HPDE6-E6E7 (cell line): ENCODE results near the gene SAA4.
"Not testable (repeated sequence)": the region's sequence is repeated elsewhere in the genome, so short reads cannot be mapped to it uniquely, and the experiment has no call there.

Experiments used
- DNase-seq: peaks from one replicate; pipeline ENCODE4 v3.0.0; 2011; ENCODE audit warnings: missing footprints; ENCODE audit errors: extremely low spot score

SAA4 gene

GRCh38 chr11:18247191-18247581 lies 10.6 kb upstream of the SAA4 start:
- DNase-seq = not testable (repeated sequence)

DNA sequence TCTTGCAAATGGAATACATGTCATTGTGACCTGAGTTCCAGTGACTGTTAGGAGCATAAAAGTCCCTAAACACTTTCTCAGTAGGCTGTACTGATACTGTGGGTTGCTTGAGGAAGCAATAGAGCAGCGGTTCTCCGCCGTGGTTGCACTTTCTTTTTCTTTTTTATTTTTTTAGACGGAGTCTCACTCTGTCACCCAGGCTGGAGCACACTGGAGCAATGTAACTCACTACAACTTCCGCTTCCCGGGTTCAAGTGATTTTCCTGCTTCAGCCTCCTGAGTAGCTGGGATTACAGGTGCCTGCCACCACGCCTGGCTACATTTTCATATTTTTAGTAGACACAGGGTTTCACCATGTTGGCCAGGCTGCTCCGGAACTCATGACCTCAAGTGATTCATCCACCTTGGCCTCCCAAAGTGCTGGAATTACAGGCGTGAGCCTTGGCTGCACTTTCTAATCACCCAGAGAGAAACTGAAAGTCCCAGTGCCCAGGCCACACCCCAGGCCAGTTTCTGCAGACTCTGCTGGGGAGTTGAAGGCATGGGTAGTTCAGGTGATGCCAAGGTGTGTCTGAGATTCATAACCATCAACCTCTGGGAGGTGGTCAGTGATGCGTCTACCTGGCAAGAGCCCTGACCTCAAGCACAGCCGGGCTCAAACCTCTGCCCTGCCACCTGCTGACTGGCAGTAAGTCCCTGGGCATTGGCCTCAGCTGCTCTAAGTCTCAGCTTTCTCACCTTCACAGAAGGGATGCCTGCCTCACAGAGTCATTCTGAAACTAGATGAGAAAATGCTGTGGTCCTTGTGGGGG lies 10.0 kb upstream of the SAA4 start:
- not testable (repeated sequence) for DNase-seq

- no peak for DNase-seq
These were observed 8.8 kb upstream of the SAA4 start for GRCh38 chr11:18245396-18245795.

GRCh38 chr11:18243783-18244362 lies 7.3 kb upstream of the SAA4 start:
- peak; percentile 16 for DNase-seq

- no peak for DNase-seq
These were observed 3.1 kb upstream of the SAA4 start for GRCh38 chr11:18239655-18240054.

DNA sequence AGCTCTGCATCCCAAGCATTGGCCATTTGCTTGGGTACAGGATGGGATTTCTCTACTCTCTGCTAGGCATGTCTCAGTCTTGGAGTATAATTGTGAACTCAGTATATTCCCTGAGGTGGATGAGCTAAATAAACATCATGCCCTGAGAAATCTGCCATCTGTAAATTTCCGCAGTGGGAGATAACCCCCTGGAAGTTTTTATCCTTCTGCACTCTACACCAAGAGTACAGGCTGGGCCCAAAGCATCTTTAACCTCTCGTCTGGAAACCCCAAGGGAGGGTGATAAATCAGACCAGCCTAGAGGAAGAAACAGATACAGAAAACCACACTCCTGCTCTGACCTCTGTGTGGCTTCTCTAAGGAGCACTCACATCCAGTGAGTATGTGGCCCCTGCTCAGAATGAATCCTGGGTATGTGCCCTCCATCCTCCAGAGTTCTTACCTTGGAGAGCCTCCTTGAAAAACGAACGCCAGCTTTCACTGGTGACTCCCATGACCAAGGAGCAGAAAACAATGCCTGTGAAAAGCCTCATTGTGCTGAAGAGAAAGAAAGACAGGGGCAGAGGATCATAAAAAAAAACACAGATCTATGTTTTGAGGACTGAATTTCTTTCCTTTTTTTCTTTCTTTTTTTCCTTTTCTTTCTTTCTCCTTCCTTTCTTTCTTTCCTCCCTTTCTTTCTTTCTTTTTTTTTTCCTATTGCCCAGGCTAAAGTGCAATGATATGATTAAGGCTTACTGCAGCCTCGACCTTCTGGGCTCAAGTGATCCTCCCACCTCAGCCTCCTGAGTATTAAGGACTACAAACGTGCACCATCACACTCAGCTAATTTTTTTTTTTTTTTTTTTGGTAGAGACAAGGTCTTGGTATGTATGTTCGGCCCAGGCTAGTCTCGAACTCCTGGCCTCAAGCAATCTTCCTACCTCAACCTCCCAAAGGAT lies 938 bp downstream of the SAA4 start:
- DNase-seq = no peak

DNA sequence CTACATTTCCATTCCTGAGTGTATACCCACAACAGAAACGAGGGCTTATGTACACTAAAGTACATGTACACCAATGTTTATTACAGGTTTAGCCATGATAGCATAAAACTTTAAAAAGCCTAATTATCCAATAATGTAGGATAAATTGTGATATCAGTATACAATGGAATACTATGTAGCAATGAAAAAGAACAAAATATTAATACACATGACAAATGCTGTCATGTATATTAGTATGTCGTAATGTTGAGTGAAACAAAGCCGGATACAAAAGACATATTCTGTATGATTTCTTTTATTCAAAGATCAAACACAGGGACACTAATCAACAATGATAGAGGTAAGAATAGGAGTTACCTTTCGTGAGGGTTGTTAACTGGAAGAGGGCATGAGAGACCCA lies 2.7 kb downstream of the SAA4 start:
- DNase-seq = no peak

DNA sequence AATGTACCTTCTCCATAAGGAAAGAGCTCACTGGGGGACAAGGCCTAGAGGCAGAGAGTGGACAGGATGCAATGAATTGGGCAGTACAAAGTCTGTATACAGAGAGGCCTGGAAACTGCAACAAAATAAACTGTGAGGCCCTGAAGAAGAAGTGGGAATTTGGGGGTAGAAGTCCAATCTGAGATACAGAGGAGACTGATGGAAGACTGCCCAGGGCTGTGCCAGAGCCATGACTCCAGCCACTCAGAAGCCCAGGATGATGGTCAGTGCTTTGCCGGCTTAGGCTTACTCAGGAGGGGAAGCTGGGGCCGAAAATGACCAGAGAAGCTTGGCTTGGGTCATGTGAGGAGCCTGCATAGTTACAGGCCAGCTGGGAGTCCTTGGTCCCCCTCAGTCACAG lies 5.7 kb downstream of the SAA4 start:
- DNase-seq = no peak

GRCh38 chr11:18229501-18229900 lies 7.1 kb downstream of the SAA4 start:
- DNase-seq = no peak

GRCh38 chr11:18225913-18226312 lies 10.7 kb downstream of the SAA4 start:
- DNase-seq = no peak

DNA sequence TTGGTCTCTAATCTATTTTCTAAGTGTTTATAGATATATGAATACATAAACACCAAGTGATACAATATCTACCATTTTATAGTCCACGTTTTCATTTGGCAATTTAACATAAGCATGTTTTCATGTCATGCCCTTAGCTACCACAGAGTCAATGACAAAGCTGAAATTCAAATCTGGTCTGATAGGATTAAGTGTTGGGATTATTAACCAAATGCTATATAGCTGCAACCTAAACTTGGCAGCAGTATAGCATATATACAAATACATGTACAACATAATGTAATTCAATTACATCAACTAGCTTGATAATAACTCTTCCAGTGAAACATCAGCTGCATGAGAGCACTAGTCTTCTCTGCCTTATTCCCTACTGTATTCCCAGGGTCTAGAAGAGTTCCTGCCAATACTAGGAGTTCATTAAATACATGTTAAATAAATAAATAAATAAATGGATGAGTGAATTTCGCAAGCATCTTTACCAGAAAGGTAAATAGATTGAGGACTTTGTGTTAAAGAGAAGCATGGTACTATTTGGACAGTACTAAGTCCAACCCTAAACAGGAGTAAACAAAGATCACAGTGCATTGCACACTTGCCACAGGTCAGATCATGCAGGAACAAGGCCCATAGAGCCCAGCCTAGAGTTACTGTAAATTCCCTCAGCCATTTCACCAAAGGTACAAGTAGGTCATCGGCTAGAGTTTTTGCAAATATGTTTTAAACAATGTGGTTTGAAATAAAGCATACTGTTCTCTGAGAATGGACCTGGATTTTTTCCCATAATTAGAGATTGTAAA lies 12.8 kb downstream of the SAA4 start:
- DNase-seq = no peak

DNA sequence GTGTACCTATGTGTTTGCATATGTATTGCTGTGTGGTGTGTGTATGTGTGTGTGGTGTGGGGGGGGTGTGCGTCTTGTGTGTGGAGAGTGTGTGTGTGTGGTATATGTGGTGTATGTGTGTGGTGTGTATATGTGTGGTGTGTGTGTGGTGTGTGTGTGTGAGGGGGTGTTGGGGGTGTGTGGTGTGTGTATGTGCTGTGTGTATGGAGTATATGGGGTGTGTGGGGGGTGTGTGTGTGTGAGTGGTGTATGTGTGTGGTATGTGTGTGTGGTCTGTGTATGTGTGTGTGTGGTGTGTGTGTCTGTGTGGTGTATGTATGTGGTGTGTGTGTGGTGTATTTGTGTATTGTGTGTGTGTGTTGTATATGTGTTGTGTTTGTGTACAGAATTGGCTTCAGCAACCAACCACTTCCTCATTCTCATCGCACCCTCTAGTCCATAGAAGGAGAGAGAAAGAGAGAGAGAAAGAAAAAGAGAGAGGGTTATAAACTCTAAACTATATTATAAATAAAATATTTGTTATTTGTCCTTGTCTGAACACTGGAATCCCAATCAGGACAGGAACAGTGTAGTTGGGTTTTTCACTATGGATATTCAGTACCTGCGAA lies 13.7 kb downstream of the SAA4 start:
- no peak for DNase-seq

DNA sequence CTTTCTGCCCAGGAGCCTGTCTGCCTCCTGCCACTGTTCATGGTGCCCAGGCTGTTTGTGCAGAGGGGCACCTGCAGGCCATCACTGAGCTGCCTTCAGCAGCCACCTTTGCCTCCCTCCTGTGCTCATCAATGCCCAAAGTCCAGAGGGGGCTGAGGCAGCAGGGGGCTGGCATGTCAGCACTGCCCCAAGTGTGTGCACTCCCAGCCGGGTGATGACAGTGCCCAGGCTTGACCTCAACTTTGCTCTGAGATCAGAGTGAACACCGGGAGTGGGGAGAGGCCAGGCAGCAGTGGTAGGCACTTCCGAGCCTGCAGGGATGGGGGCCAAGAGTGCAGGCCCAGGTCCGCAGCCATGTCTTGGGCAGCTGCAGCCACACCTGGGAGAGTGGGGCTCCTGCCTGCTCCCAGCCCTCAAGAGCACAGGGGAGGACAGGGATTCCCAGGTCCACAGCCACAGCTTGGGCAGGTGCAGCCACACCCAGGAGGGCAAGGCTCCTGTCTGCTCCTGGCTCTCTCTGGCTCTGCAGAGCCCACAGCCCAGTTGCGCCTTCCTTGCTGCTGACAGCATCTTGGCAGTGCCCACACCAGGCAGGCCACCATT lies 15.2 kb downstream of the SAA4 start:
- no peak for DNase-seq

DNA sequence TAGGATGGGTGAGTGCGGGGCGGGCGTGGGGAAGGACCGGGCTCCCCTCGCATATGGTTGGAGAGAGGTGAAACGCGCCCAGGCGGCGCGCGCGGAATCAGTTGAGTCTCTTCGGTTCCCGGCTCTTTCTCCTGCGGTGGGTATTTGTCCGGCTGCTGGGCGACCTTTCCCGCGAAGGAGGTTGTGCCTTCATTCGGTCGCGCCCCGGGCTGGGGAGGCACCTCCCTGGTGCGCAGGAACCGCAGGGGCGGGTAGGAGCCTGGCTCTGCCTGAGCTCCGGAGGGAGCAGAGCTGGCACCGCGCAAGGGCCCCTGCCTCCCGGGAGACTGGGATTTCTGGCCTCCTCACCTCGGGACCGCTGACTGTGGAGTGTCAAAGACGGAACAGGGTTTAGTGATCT lies 27.5 kb downstream of the SAA4 start:
- DNase-seq = no peak

DNA sequence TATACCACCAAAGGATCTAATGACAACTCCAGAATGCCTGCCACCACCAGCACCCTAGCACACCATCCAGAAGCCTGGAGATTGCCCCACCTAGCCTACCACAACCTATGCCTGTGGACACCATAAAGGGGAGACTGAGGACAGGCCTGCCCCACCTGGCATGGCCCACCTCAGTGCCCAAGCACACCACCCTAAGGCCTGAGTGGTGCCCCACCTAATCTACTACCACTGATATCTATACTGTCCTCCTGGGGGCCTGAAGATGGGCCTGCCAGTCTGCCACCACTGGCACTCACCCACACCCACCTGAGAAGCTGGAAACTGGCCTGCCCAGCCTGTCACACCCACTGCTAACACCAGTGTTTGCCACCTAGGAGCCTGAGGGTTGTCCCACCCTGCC lies 31.8 kb downstream of the SAA4 start:
- DNase-seq = no peak

DNA sequence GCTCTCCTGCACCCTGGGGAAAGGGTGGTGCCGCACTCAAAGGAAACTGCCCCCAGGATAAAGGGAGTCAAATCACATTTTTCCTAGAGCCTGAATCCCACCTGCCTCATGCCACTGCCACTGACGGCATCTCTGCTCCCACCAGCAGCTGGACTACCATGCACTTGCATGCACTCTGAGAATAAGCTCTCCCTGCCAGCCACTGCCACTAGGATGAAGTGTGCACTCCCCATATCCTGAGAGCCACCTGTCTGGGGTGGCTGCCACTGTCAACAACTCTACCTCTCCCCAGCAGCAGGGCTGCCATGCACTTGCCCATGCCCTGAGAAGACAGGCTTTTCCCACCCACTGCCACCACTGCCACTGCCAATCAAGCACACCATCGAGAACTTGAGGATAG lies 32.4 kb downstream of the SAA4 start:
- no peak for DNase-seq

DNA sequence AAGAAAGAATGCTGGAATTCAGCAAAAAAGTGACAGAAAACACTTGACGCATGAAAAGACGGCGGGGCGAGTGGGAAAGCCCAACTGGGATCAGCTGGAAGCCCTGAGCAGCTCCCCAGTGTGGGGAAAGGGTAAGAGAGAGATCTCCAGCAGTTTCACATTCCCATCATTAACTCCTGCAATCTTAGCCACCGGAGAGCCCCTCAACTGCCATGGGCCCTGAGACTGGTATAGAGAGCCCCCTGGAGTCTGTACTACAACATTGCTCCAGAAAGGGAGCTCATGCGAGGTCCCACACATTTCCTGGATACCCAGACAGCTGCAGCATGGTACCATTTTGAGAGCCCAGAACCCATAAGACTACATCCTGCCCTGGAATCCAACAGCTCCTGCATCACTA lies 32.9 kb downstream of the SAA4 start:
- DNase-seq = peak; percentile 14

GRCh38 chr11:18197738-18198137 lies 38.9 kb downstream of the SAA4 start:
- DNase-seq = not testable (repeated sequence)

DNA sequence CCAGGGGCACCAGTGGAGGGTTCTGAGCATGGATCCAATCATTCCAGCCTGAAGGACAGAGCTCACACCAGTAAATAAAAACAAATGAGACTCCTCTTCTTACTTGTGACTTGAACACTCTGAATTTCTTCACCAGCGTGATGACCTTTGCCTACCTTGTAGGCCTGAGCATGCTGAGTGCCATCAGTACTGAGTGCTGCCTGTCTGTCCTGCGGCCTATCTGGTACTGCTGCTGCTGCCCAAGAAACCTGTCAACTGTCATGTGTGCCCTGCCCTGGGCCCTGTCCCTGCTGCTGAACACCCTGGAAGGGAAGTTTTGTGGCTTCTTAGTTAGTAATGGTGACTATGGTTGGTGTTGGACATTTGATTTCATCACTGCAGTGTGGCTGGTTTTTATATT lies 40.1 kb downstream of the SAA4 start:
- no peak for DNase-seq

DNA sequence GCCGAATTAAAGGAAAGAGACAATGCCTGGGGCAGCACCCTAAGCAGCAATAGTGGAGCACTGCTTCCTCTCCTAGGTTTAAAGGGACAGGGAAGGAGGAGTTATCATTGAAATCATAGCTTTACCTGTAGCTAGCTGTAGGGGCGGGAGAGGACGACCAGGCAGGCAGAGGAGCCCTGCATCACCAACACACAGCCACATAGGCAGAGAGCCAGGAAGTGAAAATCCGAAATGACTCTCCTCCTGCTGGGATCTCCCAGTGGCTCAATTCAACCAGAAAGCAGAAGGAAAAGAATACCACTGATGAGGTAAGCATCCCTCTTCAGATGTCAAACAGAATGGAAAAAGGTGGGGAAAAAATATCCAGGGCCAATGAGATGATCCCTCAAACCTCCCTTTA lies 43.6 kb downstream of the SAA4 start:
- DNase-seq = no peak

- no peak for DNase-seq
These were observed 45.2 kb downstream of the SAA4 start for GRCh38 chr11:18191376-18191775.
